ENCODE measurements around the gene SERTAD1.

- TF ChIP-seq CTCF (IDR thresholded peaks at IDR 0.05) (no peak), EZH2 (IDR thresholded peaks at IDR 0.05; ENCODE audit: borderline replicate concordance, insufficient read depth, low read depth, low read length, poor library complexity, severe bottlenecking) (no peak)
These were observed 24.9 kb upstream of the SERTAD1 start for GRCh38 chr19:40450664-40451063.
